HS-5 (cell line): ENCODE measurements around the gene ZNRF2.
A peak's percentile ranks its signal among the peaks of the same experiment; 100 is the strongest.

Experiments used
- DNase-seq: peaks from one replicate; pipeline ENCODE4 v3.0.0-alpha.2; 2012; ENCODE audit warnings: low read depth

The ZNRF2 gene

GRCh38 chr7:30412782-30413504, 128.5 kb downstream of the ZNRF2 start:
- peak; percentile 72 for DNase-seq

- no peak for DNase-seq
These were observed 129.5 kb downstream of the ZNRF2 start for GRCh38 chr7:30413864-30414263.
